ENCODE measurements around the gene AMIGO1. TPM values are rescaled to one million over a fixed set of nuclear protein-coding genes. Genes with fewer than 3 reads are reported as not detected.
A peak's percentile ranks its signal among the peaks of the same experiment; 100 is the strongest.

AMIGO1 gene
- total RNA-seq, 3 donors from 2014 or later (not counting 1 experiment from before 2014, with no cell fraction given): 5.0 to 10.7 (median 7.8) TPM

DNA sequence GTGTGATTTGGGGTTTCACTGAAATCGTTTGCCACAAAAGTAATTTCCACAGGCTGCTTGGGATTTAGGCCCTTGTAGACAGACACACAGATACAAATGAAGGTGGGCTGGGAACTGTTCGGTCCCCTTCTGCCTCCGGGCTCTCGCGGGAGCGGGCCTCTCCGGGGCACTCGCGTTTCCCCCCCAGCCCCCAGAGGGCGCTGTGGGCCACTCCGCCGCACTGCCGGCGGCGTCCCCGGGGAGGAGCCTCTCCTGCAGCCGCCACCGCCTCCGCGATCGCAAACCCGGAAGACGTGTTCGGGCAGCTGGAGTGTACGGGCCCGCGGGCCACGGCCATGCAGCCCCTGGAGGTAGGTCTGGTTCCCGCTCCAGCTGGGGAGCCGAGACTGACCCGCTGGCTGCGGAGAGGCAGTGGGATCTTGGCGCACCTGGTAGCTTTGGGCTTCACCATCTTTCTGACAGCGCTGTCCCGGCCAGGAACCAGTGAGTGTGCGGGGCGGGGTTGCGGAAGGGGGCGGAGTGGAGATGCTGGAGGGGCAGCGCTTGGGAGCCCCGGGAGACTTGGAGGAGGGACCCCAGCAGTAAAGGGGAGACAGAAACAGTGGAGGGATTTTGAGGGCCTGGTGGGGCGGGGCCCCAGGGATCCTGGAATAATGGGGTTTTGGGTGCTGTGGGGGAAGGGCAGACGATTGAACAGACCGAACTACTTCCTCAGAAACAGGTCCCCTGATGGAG lies 15.6 kb downstream of the AMIGO1 start, which contains the start of gene CYB561D1:
Gene CYB561D1 (plus strand): TSS at position 290 of the 735 bp plus-strand sequence. CDS start 46 bp downstream, at position 336.
- no peaks in the 10 kb centered on the region for H3K27me3 Mint-ChIP-seq (ENCODE audit: low read depth in 2 of 2)
- Histone ChIP-seq H3K27me3 (ENCODE audit: control insufficient read depth, insufficient read depth, low read length) (no peaks in the 10 kb centered on the region), H3K4me3 (ENCODE audit: low read length) (peak within 1 kb of the TSS; percentile 99), H3K27ac (ENCODE audit: low read length) (peak within 1 kb of the TSS; percentile 65), H3K9me3 (ENCODE audit: control insufficient read depth, insufficient read depth, low read length) (no peaks in the 10 kb centered on the region), H3K36me3 (ENCODE audit: control insufficient read depth, insufficient read depth, low read length) (peaks cover 31% of the 10 kb centered on the region), H3K4me1 (ENCODE audit: control insufficient read depth, insufficient read depth, low read length) (peaks cover 54% of the 10 kb centered on the region)
- H3K27ac Mint-ChIP-seq: peak within 1 kb of the TSS; percentile 76 to 93
- peak; percentile 92 to 98 (median 93) for ATAC-seq
- TF ChIP-seq, protein P1, sequence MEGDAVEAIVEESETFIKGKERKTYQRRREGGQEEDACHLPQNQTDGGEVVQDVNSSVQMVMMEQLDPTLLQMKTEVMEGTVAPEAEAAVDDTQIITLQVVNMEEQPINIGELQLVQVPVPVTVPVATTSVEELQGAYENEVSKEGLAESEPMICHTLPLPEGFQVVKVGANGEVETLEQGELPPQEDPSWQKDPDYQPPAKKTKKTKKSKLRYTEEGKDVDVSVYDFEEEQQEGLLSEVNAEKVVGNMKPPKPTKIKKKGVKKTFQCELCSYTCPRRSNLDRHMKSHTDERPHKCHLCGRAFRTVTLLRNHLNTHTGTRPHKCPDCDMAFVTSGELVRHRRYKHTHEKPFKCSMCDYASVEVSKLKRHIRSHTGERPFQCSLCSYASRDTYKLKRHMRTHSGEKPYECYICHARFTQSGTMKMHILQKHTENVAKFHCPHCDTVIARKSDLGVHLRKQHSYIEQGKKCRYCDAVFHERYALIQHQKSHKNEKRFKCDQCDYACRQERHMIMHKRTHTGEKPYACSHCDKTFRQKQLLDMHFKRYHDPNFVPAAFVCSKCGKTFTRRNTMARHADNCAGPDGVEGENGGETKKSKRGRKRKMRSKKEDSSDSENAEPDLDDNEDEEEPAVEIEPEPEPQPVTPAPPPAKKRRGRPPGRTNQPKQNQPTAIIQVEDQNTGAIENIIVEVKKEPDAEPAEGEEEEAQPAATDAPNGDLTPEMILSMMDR (IDR thresholded peaks at IDR 0.05): peak; percentile 91
- H3K9me3 Mint-ChIP-seq: no peaks in the 10 kb centered on the region
- intact Hi-C loops (cut with micrococcal nuclease): loop anchor here (1.0 to 5.0 kb wide), 3 partner anchors 11 to 232 kb away; partner anchors contain the start of gene ATXN7L2
- H3K4me3 Mint-ChIP-seq: peak within 1 kb of the TSS; percentile 93
- H3K36me3 Mint-ChIP-seq: peaks cover 8% of the 10 kb centered on the region
- H3K4me1 Mint-ChIP-seq: peaks cover 13 to 35% of the 10 kb centered on the region in 2 donors
- peak; percentile 87 to 94 for DNase-seq
- WGBS (ENCODE audit: insufficient coverage): under 1% methylated on average over 44 of the region's 44 CpGs

DNA sequence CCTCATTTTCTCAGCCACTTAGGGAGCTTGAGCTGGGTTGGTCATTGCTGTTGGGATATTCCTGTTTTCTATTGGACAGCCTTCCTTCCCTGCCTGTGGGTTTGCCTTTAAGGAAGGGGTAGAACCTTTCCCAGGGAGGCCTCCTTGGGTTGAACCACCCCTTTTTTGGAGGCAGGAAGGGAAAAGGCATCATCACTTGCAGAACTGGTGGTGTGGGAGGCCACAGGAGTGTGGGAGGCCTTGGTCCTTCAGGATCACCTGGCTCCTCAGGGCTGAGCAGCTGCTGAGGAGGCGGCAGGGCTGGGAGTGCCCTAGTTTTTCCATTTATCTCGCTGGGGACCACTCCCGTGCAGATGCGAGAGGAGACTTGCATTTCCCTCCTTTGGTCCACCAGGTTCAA lies 16.3 kb downstream of the AMIGO1 start:
- no peak overlapping the region for H3K4me3 ChIP-seq (ENCODE audit: low read length)
- Mint-ChIP-seq H3K4me3 (peak overlapping the region; percentile 93), H3K36me3 (peaks cover 8% of the 10 kb centered on the region), H3K4me1 (peaks cover 13 to 34% of the 10 kb centered on the region in 2 donors), H3K27me3 (ENCODE audit: low read depth in 2 of 2) (no peaks in the 10 kb centered on the region), H3K9me3 (no peaks in the 10 kb centered on the region), H3K27ac (peak overlapping the region in 1 of 2 donors; percentile 76)
- no peak for ATAC-seq
- intact Hi-C loops (cut with micrococcal nuclease): loop anchor here (5.0 kb wide), 1 partner anchor 231 kb away; no protein-coding TSS in a partner anchor
- WGBS (ENCODE audit: insufficient coverage): 81% methylated on average over 4 of the region's 4 CpGs
- H3K36me3 ChIP-seq (ENCODE audit: control insufficient read depth, insufficient read depth, low read length): peaks cover 28% of the 10 kb centered on the region
- no peaks in the 10 kb centered on the region for H3K27me3 ChIP-seq (ENCODE audit: control insufficient read depth, insufficient read depth, low read length)
- H3K4me1 ChIP-seq (ENCODE audit: control insufficient read depth, insufficient read depth, low read length): peaks cover 48% of the 10 kb centered on the region
- no peak for DNase-seq
- H3K27ac ChIP-seq (ENCODE audit: low read length): no peak overlapping the region
- H3K9me3 ChIP-seq (ENCODE audit: control insufficient read depth, insufficient read depth, low read length): no peaks in the 10 kb centered on the region
- TF ChIP-seq, protein P1 (IDR thresholded peaks at IDR 0.05): no peak

DNA sequence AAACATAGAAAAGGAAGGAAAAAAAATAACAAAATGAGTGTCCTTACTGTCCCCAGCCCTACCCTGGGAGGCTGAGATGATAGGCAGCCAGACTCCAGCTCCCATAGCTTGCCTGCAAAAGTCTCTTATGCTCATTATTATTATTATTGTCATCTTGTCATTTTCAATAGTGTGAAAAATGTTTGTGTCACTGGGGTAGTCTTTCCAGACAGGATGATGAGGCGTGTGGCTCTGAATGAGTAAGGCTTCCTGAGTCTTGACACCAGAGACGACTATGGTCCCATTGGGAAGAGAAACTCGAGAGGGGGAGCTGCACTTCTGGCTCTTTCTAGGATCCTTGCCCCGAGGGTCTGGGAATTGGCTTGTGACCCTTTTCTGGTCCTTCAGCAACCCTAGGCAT lies 16.7 kb downstream of the AMIGO1 start:
- H3K27me3 ChIP-seq (ENCODE audit: control insufficient read depth, insufficient read depth, low read length): no peaks in the 10 kb centered on the region
- Mint-ChIP-seq H3K4me1 (peaks cover 13 to 34% of the 10 kb centered on the region in 2 donors), H3K9me3 (no peaks in the 10 kb centered on the region), H3K36me3 (peaks cover 8% of the 10 kb centered on the region), H3K27ac (no peak overlapping the region), H3K27me3 (ENCODE audit: low read depth in 2 of 2) (no peaks in the 10 kb centered on the region), H3K4me3 (peak overlapping the region; percentile 17)
- H3K9me3 ChIP-seq (ENCODE audit: control insufficient read depth, insufficient read depth, low read length): no peaks in the 10 kb centered on the region
- intact Hi-C loops (cut with micrococcal nuclease): loop anchor here (5.0 kb wide), 1 partner anchor 230 kb away; no protein-coding TSS in a partner anchor
- TF ChIP-seq, protein P1 (IDR thresholded peaks at IDR 0.05): no peak
- H3K27ac ChIP-seq (ENCODE audit: low read length): no peak overlapping the region
- DNase-seq (no peak), ATAC-seq (no peak)
- H3K4me1 ChIP-seq (ENCODE audit: control insufficient read depth, insufficient read depth, low read length): peaks cover 44% of the 10 kb centered on the region
- peaks cover 23% of the 10 kb centered on the region for H3K36me3 ChIP-seq (ENCODE audit: control insufficient read depth, insufficient read depth, low read length)
- WGBS (ENCODE audit: insufficient coverage): 83% methylated on average over 4 of the region's 4 CpGs
- no peak overlapping the region for H3K4me3 ChIP-seq (ENCODE audit: low read length)
